SKM-1 treated with dmso at 0.1 percent for 144 hours (cell line): ENCODE measurements around the gene LCN15.
"Not testable (repeated sequence)": the region's sequence is repeated elsewhere in the genome, so short reads cannot be mapped to it uniquely, and the experiment has no call there.

ENCODE experiments used
- DNase-seq: peaks from one replicate; lab custom pipeline; 2025; ENCODE audit not compliant: unreplicated experiment; lab: John Stamatoyannopoulos, UW

The LCN15 gene

GRCh38 chr9:136775191-136775590, 10.9 kb upstream of the LCN15 start:
- DNase-seq = no peak

GRCh38 chr9:136774416-136775045, 10.2 kb upstream of the LCN15 start:
- no peak for DNase-seq

GRCh38 chr9:136773386-136774044, 9.2 kb upstream of the LCN15 start:
- DNase-seq = peak; percentile 53

GRCh38 chr9:136771907-136772415, 7.6 kb upstream of the LCN15 start:
- no peak for DNase-seq

GRCh38 chr9:136769710-136770191, 5.4 kb upstream of the LCN15 start:
- DNase-seq = peak; percentile 30

GRCh38 chr9:136766410-136767120, 2.2 kb upstream of the LCN15 start:
- DNase-seq = not testable (repeated sequence)

- not testable (repeated sequence) for DNase-seq
Measured at GRCh38 chr9:136765745-136766409, 1.6 kb upstream of the LCN15 start.

- DNase-seq = no peak
Measured at GRCh38 chr9:136765041-136765440, 723 bp upstream of the LCN15 start.

GRCh38 chr9:136763649-136764035, 676 bp downstream of the LCN15 start:
- DNase-seq = no peak

GRCh38 chr9:136762915-136763648, 1.2 kb downstream of the LCN15 start:
- DNase-seq = no peak

- no peak for DNase-seq
Measured at GRCh38 chr9:136762221-136762691, 2.1 kb downstream of the LCN15 start.

- no peak for DNase-seq
Measured at GRCh38 chr9:136761545-136761981, 2.8 kb downstream of the LCN15 start.

- DNase-seq = peak; percentile 64
Measured at GRCh38 chr9:136760834-136761544, 3.3 kb downstream of the LCN15 start.

GRCh38 chr9:136760424-136760823, 3.9 kb downstream of the LCN15 start:
- no peak for DNase-seq

- no peak for DNase-seq
Measured at GRCh38 chr9:136759436-136760325, 4.6 kb downstream of the LCN15 start.

- DNase-seq = no peak
Measured at GRCh38 chr9:136759001-136759400, 5.3 kb downstream of the LCN15 start.

- DNase-seq = no peak
Measured at GRCh38 chr9:136757751-136758140, 6.6 kb downstream of the LCN15 start.

- DNase-seq = no peak
Measured at GRCh38 chr9:136757328-136757727, 7.0 kb downstream of the LCN15 start.

GRCh38 chr9:136756836-136757235, 7.5 kb downstream of the LCN15 start:
- no peak for DNase-seq
